NCI-H69 (cell line): ENCODE results near the gene MBD3L1.
A peak's percentile ranks its signal among the peaks of the same experiment; 100 is the strongest.

Experiments
- DNase-seq: peaks from one replicate; lab custom pipeline; 2025; lab: John Stamatoyannopoulos, UW

The MBD3L1 gene

GRCh38 chr19:8832132-8833021, at the start of gene MBD3L1, which contains the start of gene ZNF558:
Gene MBD3L1 (plus strand): TSS chr19:8832377. CDS start chr19:8842679, 10,302 bp downstream.
Gene ZNF558 (minus strand): TSS chr19:8832304. CDS start chr19:8822659, 9,645 bp downstream.
- DNase-seq = peak; percentile 98

- DNase-seq = no peak
These were observed 37.4 kb upstream of the MBD3L1 start for GRCh38 chr19:8794823-8795222.

GRCh38 chr19:8806661-8807060, 25.5 kb upstream of the MBD3L1 start:
- DNase-seq = no peak

GRCh38 chr19:8811315-8812172, 20.6 kb upstream of the MBD3L1 start:
- DNase-seq = no peak

DNA sequence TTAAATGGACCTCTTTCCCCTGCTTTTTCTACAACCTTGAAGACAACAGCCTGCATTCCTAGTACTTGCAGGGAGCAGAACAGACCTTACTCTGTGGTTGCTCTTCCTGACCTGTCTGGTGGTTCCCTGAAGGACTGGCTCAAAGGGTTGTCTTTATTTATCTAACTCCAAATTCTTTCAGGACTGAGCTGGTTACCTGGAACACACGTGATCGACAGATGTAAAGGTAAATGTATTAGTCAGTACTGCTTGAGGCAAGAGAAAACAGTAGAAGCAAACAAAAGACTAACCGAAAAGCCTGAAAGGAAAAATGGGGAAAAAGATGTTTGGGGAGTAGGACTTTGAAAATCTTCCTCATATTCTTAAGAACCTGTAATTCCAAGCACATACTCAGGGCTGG, 18.0 kb upstream of the MBD3L1 start:
- DNase-seq = no peak

GRCh38 chr19:8815780-8816179, 16.4 kb upstream of the MBD3L1 start:
- no peak for DNase-seq

DNA sequence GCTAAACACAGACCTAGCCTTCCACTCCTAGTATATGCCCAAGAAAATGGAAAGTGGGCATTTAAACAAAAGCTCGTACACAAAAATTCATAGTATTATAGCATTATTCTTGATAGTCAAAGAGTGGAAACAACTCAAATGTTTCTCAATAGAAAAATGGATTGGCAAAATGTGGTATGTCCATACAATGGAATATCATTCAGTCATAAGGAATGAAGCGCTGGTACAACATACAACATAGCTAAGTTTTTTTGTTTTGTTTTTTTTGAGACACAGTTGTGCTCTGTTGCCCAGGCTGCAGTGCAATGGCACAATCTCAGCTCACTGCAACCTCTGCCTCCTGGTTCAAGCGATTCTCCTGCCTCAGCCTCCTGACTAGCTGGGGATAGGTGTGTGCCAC, 11.9 kb upstream of the MBD3L1 start:
- DNase-seq = no peak

DNA sequence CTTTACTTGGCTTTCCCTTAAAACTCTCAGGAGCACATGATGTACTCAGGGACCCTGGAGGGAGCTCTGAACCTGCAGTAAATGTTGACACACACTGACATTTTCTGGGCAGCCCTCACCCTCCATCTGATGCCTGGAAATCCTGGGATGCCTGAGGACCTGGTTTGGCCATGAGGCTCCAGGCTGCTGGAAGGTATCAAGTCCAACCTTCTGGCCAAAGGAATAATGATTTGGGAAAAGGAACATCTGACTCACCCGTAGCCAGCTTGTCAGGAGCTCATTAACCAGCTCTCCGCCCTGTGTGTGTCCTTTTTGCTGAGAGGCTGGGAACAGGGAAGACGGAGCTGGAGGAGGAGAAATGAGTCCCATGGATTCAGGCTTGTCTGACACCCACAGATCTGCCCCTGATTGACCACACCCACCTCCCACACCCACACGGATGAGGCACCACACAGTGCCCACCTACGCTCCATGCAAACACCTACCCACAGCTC, 10.4 kb upstream of the MBD3L1 start:
- no peak for DNase-seq

DNA sequence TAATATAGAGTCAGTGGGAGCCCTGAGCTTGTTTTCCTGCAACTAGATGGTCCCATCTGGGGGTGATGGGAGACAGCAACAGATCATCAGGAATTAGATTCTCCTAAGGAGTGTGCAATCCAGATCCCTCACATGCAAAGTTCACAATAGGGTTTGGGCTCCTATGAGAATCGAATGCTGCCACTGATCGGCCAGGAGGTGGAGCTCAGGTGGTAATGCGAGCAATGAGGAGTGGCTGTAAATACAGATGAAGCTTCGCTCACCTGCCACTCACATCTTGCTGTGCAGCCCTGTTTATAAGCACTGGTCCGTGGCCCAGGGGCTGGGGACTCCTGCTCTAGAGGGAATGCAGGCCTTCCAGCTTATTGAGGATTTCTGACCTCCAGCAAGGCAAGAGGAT, 5.8 kb upstream of the MBD3L1 start:
- DNase-seq = no peak

DNA sequence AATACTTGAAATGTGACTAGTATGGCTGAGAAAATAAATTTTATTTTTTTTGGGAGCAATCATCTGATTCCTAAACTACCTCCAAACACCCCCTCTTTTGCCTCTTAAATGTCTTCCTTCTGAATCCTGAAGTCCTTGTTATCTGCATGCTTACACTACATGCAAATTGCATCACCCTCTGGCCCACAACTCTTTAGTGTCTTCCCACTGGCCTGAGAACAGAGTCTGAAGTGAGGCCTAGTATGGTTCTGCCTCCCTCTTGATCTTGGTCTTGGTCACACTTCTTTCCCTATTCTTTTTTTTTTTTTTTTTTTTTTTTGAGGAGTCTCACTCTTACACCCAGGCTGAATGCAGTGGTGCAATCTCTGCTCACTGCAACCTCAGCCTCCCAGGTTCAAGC, 4.9 kb upstream of the MBD3L1 start:
- DNase-seq = no peak

DNA sequence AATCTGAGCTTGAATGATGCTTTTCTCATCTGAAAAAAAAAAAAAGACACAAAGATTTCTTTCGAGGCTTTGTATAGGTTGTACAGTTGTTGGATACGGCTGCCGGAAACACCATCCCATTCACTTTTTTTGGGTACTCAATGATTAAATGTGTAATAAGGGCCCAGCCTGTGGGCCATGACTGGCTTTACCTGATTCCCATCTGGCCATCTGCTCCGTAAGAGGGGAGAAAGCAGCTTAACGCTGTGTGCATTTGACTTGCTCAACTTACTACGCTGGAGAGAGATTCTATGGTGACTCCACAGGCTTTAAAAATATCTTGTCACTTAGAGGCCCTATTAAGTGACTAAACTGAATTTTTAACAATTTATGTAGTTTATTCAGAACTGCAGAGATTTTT, 804 bp upstream of the MBD3L1 start:
- peak; percentile 29 for DNase-seq

- no peak for DNase-seq
These were observed 395 bp upstream of the MBD3L1 start for GRCh38 chr19:8831832-8832131.

DNA sequence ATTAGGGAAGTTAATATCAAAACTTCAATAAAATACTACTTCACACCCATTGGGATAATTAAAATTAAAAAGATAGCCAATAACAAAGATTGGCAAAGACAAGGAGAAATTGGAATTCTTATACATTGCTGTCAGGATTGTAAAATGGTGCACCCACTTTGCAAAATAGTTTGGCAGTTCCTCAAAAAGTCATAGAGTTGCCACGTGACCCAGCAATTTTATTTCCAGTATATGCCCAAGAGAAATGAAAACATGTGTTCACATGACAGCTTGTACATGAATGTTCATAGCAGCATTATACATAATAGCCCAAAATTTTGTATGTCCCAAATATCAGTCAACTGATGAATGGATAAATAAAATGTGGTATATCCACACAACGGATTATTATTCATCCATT, 3.3 kb downstream of the MBD3L1 start:
- DNase-seq = no peak

GRCh38 chr19:8835877-8836276, 3.7 kb downstream of the MBD3L1 start:
- no peak for DNase-seq

DNA sequence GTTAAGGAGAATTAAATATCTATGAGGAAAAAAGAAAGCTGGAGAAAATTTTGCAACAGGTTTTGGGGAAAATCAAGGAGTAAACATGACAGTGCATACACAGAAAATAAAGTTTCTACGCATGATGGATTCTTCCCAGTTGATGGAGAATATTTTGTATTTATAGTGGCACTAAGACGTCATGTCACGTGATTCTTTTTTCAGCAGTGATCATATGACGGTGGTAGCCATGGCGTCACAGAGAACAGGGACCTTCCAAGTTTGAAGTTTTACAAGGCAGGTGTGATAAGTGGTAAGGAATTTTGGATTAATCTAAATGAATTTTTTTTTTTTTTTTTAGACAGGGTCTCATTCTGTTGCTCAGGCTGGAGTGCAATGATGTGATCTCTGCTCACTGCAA, 8.5 kb downstream of the MBD3L1 start:
- DNase-seq = no peak

GRCh38 chr19:8846819-8847218, 14.6 kb downstream of the MBD3L1 start:
- no peak for DNase-seq

DNA sequence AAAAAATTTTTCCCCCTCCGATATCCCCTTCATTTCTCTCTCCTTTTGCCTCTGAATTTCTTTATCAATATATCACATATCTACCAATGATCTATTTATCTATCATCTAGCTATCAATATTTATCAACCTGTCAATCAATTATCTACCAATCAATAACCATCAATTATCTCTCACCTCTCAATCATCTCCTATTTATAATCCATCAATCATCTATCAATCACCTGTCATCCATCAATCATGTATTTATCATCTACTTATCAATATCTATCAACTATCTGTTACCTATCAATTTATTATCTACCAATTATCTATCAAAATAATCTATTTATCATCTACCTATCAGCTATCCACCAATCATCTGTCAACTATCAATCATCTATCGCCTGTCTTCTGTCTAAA, 17.1 kb downstream of the MBD3L1 start:
- DNase-seq = no peak

- DNase-seq = no peak
These were observed 18.3 kb downstream of the MBD3L1 start for GRCh38 chr19:8850488-8850887.

DNA sequence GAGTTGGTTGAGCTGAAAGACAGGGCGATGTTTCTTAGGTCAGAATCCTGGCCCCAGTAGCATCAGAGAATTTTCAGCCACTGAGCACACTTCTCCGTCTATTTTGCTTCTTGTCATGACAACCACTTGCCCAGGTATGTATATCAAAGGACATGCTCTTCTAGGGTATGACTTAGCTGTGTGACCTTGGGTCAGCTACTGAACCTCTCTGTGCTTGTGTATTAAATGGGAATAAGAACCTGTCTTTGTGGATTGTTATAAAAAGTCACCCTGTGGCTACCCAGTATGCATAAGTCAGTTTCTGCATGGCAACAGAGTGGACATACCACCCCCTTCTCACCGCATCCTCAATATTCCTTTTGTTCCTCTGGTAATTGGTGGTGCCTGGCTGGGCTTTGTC, 26.1 kb downstream of the MBD3L1 start:
- DNase-seq = no peak

- no peak for DNase-seq
These were observed 34.2 kb downstream of the MBD3L1 start for GRCh38 chr19:8866344-8866743.

GRCh38 chr19:8877854-8878705, 45.9 kb downstream of the MBD3L1 start:
- no peak for DNase-seq

DNA sequence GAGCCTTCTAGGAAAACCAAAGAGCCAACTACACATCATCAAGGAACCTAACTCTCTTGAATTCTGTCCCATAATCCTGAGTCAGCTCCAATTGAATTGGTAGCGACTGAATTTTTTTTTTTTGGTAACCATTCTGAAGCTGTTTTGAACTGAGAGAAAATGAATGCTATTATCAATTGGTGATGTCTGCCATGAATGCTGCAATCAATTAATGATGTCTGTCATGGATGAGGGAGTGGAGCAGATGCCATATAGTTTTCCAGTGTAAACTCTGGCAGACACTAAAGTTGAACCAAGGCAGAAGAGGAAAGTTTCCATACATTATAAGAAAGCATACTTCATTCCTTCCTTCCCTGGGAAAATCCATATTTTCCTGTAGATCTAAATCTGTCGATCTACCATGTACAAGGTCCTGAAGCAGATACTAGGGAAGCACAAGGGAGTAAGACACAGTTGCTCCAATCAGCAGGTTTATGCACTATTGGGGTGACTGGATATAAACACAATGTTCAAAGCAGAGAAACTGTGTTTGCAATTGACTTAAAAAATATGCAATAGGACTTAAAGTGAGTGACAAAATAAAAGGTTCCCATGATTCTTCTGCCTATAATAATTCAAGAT, 48.8 kb downstream of the MBD3L1 start:
- DNase-seq = no peak
